ENCODE measurements around the gene ACAA1. TPM values are rescaled to one million over a fixed set of nuclear protein-coding genes. Genes with fewer than 3 reads are reported as not detected.

Gene ACAA1
- total and polyA plus RNA-seq, 9 of the 15 experiments (the other 6 are each of a cell fraction or from before 2014, with no cell fraction given): 4.0 to 88.9 (median 57.2) TPM

DNA sequence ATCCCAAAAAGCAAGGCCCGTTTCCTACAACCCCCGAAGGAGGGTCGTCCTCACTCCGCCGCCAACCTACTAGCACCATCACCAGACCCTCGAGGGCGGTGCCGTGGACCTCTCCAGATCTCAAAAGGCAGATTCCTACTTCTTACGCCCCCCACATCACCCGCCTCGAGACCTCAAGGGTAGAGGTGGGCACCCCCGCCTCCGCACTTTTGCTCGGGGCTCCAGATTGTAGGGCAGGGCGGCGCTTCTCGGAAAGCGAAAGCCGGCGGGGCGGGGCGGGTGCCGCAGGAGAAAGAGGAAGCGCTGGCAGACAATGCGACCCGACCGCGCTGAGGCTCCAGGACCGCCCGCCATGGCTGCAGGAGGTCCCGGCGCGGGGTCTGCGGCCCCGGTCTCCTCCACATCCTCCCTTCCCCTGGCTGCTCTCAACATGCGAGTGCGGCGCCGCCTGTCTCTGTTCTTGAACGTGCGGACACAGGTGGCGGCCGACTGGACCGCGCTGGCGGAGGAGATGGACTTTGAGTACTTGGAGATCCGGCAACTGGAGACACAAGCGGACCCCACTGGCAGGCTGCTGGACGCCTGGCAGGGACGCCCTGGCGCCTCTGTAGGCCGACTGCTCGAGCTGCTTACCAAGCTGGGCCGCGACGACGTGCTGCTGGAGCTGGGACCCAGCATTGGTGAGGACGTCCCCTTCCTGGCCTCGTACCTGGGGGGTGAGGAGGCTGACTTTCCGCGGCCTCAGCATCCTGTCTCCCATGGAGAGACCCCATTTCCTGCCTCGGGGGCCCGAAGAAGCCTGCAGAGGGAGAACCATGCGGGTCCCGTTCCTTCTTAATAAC, 1.6 kb upstream of the ACAA1 start, which contains the start of gene MYD88 (continued):
- TF ChIP-seq NFIC (IDR thresholded peaks at IDR 0.05) (peak; percentile 36), TFE3 (CRISPR knock-in tag; IDR thresholded peaks at IDR 0.05) (no peak), ZNF217 (CRISPR knock-in tag; IDR thresholded peaks at IDR 0.05) (no peak), ZNF707 (CRISPR knock-in tag; conservative IDR thresholded peaks at IDR 0.05) (no peak), RBM14 (IDR thresholded peaks at IDR 0.05; ENCODE audit: borderline replicate concordance, insufficient read depth, low read depth, low read length) (peak; percentile 94; the same call in 1 of the 2 replicates), TBP (optimal IDR thresholded peaks at IDR 0.05; ENCODE audit: low read depth, low read length) (peak; percentile 73), RAD21 (CRISPR knock-in tag; conservative IDR thresholded peaks at IDR 0.05 in 1 of 2, IDR thresholded peaks at IDR 0.05 in 1 of 2) (peak in 1 of 2 experiments; percentile 16; a peak in 1 of 4 replicates), PYGO2 (tag; IDR thresholded peaks at IDR 0.05) (no peak), BMI1 (IDR thresholded peaks at IDR 0.05; ENCODE audit: low read length) (no peak), HDAC2 (IDR thresholded peaks at IDR 0.05) (no peak; the same call in 1 of the 2 replicates), PCBP1 (IDR thresholded peaks at IDR 0.05; ENCODE audit: low read depth, low read length, poor library complexity, severe bottlenecking) (peak; percentile 81), MBD2 (IDR thresholded peaks at IDR 0.05; ENCODE audit: borderline replicate concordance, low read depth) (peak; percentile 10; the same call in 1 of the 2 replicates), SIX5 (IDR thresholded peaks at IDR 0.05; ENCODE audit: borderline replicate concordance in 1 of 2, insufficient read depth in 1 of 2, low read depth in 1 of 2, low read length in 2 of 2) (no peak), ZNF184 (CRISPR knock-in tag; IDR thresholded peaks at IDR 0.05) (no peak), HIVEP1 (CRISPR knock-in tag; IDR thresholded peaks at IDR 0.05) (no peak), NKRF (IDR thresholded peaks at IDR 0.05; ENCODE audit: borderline replicate concordance) (no peak; the same call in 1 of the 2 replicates)
- TF ChIP-seq, protein P1, sequence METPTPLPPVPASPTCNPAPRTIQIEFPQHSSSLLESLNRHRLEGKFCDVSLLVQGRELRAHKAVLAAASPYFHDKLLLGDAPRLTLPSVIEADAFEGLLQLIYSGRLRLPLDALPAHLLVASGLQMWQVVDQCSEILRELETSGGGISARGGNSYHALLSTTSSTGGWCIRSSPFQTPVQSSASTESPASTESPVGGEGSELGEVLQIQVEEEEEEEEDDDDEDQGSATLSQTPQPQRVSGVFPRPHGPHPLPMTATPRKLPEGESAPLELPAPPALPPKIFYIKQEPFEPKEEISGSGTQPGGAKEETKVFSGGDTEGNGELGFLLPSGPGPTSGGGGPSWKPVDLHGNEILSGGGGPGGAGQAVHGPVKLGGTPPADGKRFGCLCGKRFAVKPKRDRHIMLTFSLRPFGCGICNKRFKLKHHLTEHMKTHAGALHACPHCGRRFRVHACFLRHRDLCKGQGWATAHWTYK (CRISPR knock-in tag; IDR thresholded peaks at IDR 0.05): peak; percentile 13; the same call in 1 of the 2 replicates

Data from K562 (cell line).